ENCODE measurements around the gene ATP6V1B1. TPM values are rescaled to one million over a fixed set of nuclear protein-coding genes. Genes with fewer than 3 reads are reported as not detected.

The ATP6V1B1 gene
- total RNA-seq, 1 donor from 2014 or later: not detected

- H3K9me3 ChIP-seq: no peaks in the 10 kb centered on the region
- no peaks in the 10 kb centered on the region for H3K27me3 ChIP-seq
- TF ChIP-seq POLR2A (IDR thresholded peaks at IDR 0.05) (no peak), CTCF (IDR thresholded peaks at IDR 0.05) (no peak), POLR2AphosphoS5 (IDR thresholded peaks at IDR 0.05; ENCODE audit: insufficient read depth in 1 of 2, low read depth in 1 of 2) (no peak)
- peak; percentile 56 to 77 for DNase-seq (ENCODE audit: extremely low spot score in 2 of 2)
- intact Hi-C loops (cut with DNase I): no loop called here
- no peaks in the 10 kb centered on the region for H3K36me3 ChIP-seq
- H3K4me1 ChIP-seq: no peaks in the 10 kb centered on the region
- H3K4me3 ChIP-seq: no peak overlapping the region
- H3K27ac ChIP-seq: no peak overlapping the region
Measured at GRCh38 chr2:70936165-70936978, 672 bp downstream of the ATP6V1B1 start.

- Histone ChIP-seq H3K4me3 (no peak overlapping the region), H3K27ac (no peak overlapping the region), H3K4me1 (no peaks in the 10 kb centered on the region), H3K27me3 (no peaks in the 10 kb centered on the region), H3K36me3 (no peaks in the 10 kb centered on the region), H3K9me3 (no peaks in the 10 kb centered on the region)
- no peak for TF ChIP-seq POLR2A (IDR thresholded peaks at IDR 0.05)
- TF ChIP-seq POLR2AphosphoS5 (IDR thresholded peaks at IDR 0.05; ENCODE audit: insufficient read depth in 1 of 2, low read depth in 1 of 2): no peak
- TF ChIP-seq CTCF (IDR thresholded peaks at IDR 0.05): no peak
- peak; percentile 56 to 87 for DNase-seq (ENCODE audit: extremely low spot score in 2 of 2)
- intact Hi-C loops (cut with DNase I): no loop called here
Measured at GRCh38 chr2:70936979-70937811, 1.5 kb downstream of the ATP6V1B1 start.

GRCh38 chr2:70937866-70938585 is 2.3 kb downstream of the ATP6V1B1 start:
- no peak for TF ChIP-seq POLR2AphosphoS5 (IDR thresholded peaks at IDR 0.05; ENCODE audit: insufficient read depth in 1 of 2, low read depth in 1 of 2)
- TF ChIP-seq CTCF (IDR thresholded peaks at IDR 0.05): no peak
- TF ChIP-seq POLR2A (IDR thresholded peaks at IDR 0.05): no peak
- Histone ChIP-seq H3K4me1 (no peaks in the 10 kb centered on the region), H3K27ac (no peak overlapping the region), H3K4me3 (no peak overlapping the region), H3K27me3 (no peaks in the 10 kb centered on the region), H3K9me3 (no peaks in the 10 kb centered on the region), H3K36me3 (no peaks in the 10 kb centered on the region)
- intact Hi-C loops (cut with DNase I): no loop called here
- peak in 1 of 2 donors; percentile 64 for DNase-seq (ENCODE audit: extremely low spot score in 2 of 2)

- intact Hi-C loops (cut with DNase I): no loop called here
- Histone ChIP-seq H3K4me3 (no peak overlapping the region), H3K4me1 (no peaks in the 10 kb centered on the region), H3K36me3 (no peaks in the 10 kb centered on the region), H3K9me3 (no peaks in the 10 kb centered on the region), H3K27me3 (no peaks in the 10 kb centered on the region), H3K27ac (no peak overlapping the region)
- peak; percentile 70 to 85 for DNase-seq (ENCODE audit: extremely low spot score in 2 of 2)
- TF ChIP-seq POLR2AphosphoS5 (IDR thresholded peaks at IDR 0.05; ENCODE audit: insufficient read depth in 1 of 2, low read depth in 1 of 2) (no peak), POLR2A (IDR thresholded peaks at IDR 0.05) (no peak)
Measured at GRCh38 chr2:70938586-70938950, 2.9 kb downstream of the ATP6V1B1 start.
